Medulla oblongata (tissue), 1 donor: ENCODE data around the gene GGTA1.
A peak's percentile ranks its signal among the peaks of the same experiment; 100 is the strongest.
"Not testable (repeated sequence)": the region's sequence is repeated elsewhere in the genome, so short reads cannot be mapped to it uniquely, and the experiment has no call there.

Experiments used
- DNase-seq: peaks from one replicate; pipeline ENCODE4 v3.0.0-alpha.2; 2015; ENCODE audit errors: extremely low spot score

Gene GGTA1

GRCh38 chr9:121458449-121458848, 41.2 kb downstream of the GGTA1 start:
- DNase-seq: not testable (repeated sequence)

- DNase-seq: no peak
These were observed 44.0 kb downstream of the GGTA1 start for GRCh38 chr9:121455527-121456239.

GRCh38 chr9:121454972-121455371, 44.7 kb downstream of the GGTA1 start:
- no peak for DNase-seq

GRCh38 chr9:121453232-121453892, 46.3 kb downstream of the GGTA1 start:
- DNase-seq: no peak

GRCh38 chr9:121452085-121452484, 47.6 kb downstream of the GGTA1 start:
- DNase-seq: no peak

GRCh38 chr9:121451586-121451985, 48.1 kb downstream of the GGTA1 start:
- DNase-seq: no peak

- peak; percentile 6 for DNase-seq
These were observed 49.4 kb downstream of the GGTA1 start for GRCh38 chr9:121450241-121450640.

- no peak for DNase-seq
These were observed 49.9 kb downstream of the GGTA1 start for GRCh38 chr9:121449786-121450185.

GRCh38 chr9:121447321-121447834, 52.3 kb downstream of the GGTA1 start:
- DNase-seq: no peak

GRCh38 chr9:121445986-121446385, 53.7 kb downstream of the GGTA1 start:
- DNase-seq: no peak

GRCh38 chr9:121443981-121444380, 55.7 kb downstream of the GGTA1 start:
- no peak for DNase-seq

- DNase-seq: no peak
These were observed 58.5 kb downstream of the GGTA1 start for GRCh38 chr9:121441165-121441564.

GRCh38 chr9:121439711-121440664, 59.7 kb downstream of the GGTA1 start:
- no peak for DNase-seq

GRCh38 chr9:121439016-121439415, 60.6 kb downstream of the GGTA1 start:
- DNase-seq: no peak

GRCh38 chr9:121437891-121438290, 61.8 kb downstream of the GGTA1 start:
- DNase-seq: no peak

GRCh38 chr9:121437046-121437445, 62.6 kb downstream of the GGTA1 start:
- not testable (repeated sequence) for DNase-seq

- DNase-seq: no peak
These were observed 64.7 kb downstream of the GGTA1 start for GRCh38 chr9:121434969-121435368.

GRCh38 chr9:121427899-121428298, 71.7 kb downstream of the GGTA1 start:
- DNase-seq: no peak

- DNase-seq: no peak
These were observed 75.6 kb downstream of the GGTA1 start for GRCh38 chr9:121424024-121424432.

- DNase-seq: no peak
These were observed 87.7 kb downstream of the GGTA1 start for GRCh38 chr9:121411993-121412392.

- no peak for DNase-seq
These were observed 93.7 kb downstream of the GGTA1 start for GRCh38 chr9:121405899-121406298.
